Prostate gland (tissue), 2 donors: ENCODE results near the gene TNS3.

Experiments
- POLR2A ChIP-seq: fragments of 450-650 bp; IDR thresholded peaks from one replicate; pipeline ENCODE4 v1.6.1; 2016; ENCODE audit warnings: antibody characterized with exemption, mild to moderate bottlenecking
- POLR2AphosphoS5 ChIP-seq: sonication (generic); formaldehyde crosslinking; IDR thresholded peaks from one replicate; pipeline ENCODE4 v1.6.1; 2017; ENCODE audit warnings: antibody characterized with exemption
- TF ChIP-seq, protein P1 (sequence below), 4 experiments: fragments of 200-600 bp in 2 of 4; fragments of 450-650 bp in 2 of 4; sonication (generic) in 2 of 4; IDR thresholded peaks; 1 replicate in 3 of 4; 2 replicates in 1 of 4; pipeline ENCODE4 v1.5.1; 2016 to 2019; ENCODE audit warnings: antibody characterized with exemption in 4 of 4, mild to moderate bottlenecking in 2 of 4, moderate library complexity in 2 of 4

DNA sequence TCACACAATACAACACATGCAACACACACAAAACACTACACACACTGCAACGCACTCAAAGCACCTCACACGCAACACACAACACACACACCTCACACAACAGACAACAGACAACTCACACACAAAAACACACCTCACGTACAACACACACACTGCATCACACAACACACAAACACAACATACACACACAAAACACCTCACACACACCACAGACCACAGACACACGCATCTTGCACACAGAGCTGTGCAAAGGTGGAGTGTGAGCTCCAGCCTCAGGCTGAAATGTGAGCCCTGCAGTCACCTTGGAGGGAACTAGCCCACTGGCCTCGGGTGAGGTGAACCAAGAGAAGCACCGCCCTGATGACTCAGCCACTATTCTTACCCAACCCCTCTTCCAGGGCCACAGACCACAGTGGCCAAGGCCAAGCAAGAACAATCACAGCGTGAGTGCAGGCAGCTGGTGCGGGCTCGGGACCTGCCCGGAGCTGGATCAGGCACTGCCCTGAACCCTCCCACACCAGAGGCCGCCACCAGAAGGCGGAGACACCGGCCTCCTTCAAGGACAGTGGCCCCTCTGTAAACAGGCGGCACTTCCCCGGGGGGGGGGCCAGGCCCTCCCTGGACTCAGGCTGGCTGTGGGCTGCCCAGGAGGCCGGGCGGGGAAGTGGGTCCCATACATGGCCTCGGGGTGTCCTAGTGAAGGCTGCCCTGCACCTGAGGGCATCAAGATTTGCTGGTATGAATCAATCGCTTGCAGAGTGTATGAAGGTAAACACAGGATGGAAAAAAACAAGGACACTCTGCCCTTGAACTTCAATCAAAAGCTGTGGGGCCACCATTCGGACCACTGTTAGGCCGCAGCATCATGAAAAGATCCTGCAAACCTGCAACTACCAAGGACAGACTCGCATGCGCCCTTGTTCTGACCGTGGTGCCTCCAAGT lies 106.7 kb downstream of the TNS3 start:
- TF ChIP-seq POLR2A (peak; percentile 12), POLR2AphosphoS5 (peak; percentile 18)
- TF ChIP-seq, protein P1, sequence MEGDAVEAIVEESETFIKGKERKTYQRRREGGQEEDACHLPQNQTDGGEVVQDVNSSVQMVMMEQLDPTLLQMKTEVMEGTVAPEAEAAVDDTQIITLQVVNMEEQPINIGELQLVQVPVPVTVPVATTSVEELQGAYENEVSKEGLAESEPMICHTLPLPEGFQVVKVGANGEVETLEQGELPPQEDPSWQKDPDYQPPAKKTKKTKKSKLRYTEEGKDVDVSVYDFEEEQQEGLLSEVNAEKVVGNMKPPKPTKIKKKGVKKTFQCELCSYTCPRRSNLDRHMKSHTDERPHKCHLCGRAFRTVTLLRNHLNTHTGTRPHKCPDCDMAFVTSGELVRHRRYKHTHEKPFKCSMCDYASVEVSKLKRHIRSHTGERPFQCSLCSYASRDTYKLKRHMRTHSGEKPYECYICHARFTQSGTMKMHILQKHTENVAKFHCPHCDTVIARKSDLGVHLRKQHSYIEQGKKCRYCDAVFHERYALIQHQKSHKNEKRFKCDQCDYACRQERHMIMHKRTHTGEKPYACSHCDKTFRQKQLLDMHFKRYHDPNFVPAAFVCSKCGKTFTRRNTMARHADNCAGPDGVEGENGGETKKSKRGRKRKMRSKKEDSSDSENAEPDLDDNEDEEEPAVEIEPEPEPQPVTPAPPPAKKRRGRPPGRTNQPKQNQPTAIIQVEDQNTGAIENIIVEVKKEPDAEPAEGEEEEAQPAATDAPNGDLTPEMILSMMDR (IDR thresholded peaks at IDR 0.05), result peak in 1 of 4 experiments; percentile 41
